ENCODE data around the gene IFNLR1. TPM values are rescaled to one million over a fixed set of nuclear protein-coding genes. Genes with fewer than 3 reads are reported as not detected.

IFNLR1 gene
- total and polyA plus RNA-seq, 2 donors (not counting 3 experiments of a cell fraction or from before 2014, with no cell fraction given) = 0.01 TPM; not detected in 1

GRCh38 chr1:24221246-24221645 lies 34.2 kb upstream of the IFNLR1 start:
- H3K4me2 ChIP-seq (ENCODE audit: insufficient read depth, low read length) = no peak overlapping the region
- H4K20me1 ChIP-seq (replicated peaks; ENCODE audit: control insufficient read depth, extremely low read depth, insufficient read depth, low read length) = no peaks in the 10 kb centered on the region
- FAIRE-seq (no peak), DNase-seq (ENCODE audit: low read depth, low spot score) (no peak)
- TF ChIP-seq POLR2A (IDR thresholded peaks at IDR 0.05; ENCODE audit: low read depth, low read length) (no peak), MYC (IDR thresholded peaks at IDR 0.05; ENCODE audit: low read depth, low read length) (no peak), MAX (IDR thresholded peaks at IDR 0.05; ENCODE audit: insufficient read depth, insufficient read length) (no peak), JUN (IDR thresholded peaks at IDR 0.05; ENCODE audit: borderline replicate concordance, insufficient read depth, insufficient read length, low read depth) (no peak), EZH2 (IDR thresholded peaks at IDR 0.05; ENCODE audit: borderline replicate concordance, low read depth, low read length, severe bottlenecking) (no peak), POLR2AphosphoS5 (IDR thresholded peaks at IDR 0.05; ENCODE audit: insufficient read depth, low read depth, low read length) (no peak), FOS (IDR thresholded peaks at IDR 0.05; ENCODE audit: borderline replicate concordance, insufficient read depth, low read length) (no peak), GATA2 (IDR thresholded peaks at IDR 0.05; ENCODE audit: insufficient read depth, insufficient read length, low read depth, low read length) (no peak)
- TF ChIP-seq, protein P1, sequence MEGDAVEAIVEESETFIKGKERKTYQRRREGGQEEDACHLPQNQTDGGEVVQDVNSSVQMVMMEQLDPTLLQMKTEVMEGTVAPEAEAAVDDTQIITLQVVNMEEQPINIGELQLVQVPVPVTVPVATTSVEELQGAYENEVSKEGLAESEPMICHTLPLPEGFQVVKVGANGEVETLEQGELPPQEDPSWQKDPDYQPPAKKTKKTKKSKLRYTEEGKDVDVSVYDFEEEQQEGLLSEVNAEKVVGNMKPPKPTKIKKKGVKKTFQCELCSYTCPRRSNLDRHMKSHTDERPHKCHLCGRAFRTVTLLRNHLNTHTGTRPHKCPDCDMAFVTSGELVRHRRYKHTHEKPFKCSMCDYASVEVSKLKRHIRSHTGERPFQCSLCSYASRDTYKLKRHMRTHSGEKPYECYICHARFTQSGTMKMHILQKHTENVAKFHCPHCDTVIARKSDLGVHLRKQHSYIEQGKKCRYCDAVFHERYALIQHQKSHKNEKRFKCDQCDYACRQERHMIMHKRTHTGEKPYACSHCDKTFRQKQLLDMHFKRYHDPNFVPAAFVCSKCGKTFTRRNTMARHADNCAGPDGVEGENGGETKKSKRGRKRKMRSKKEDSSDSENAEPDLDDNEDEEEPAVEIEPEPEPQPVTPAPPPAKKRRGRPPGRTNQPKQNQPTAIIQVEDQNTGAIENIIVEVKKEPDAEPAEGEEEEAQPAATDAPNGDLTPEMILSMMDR (IDR thresholded peaks at IDR 0.05; ENCODE audit: extremely low read depth in 1 of 2, insufficient read depth in 1 of 2, low read depth in 1 of 2, low read length in 2 of 2) = no peak
- dilution Hi-C loops (cut with MboI; ENCODE audit: extremely low pct_ligation_motif_present, low sequenced_read_pairs) (no loop called here), intact Hi-C loops (cut with micrococcal nuclease) (no loop called here)
- POLR2A ChIA-PET = no interaction called here
- H2AFZ ChIP-seq (ENCODE audit: low read depth, low read length) = no peak overlapping the region
- no peaks in the 10 kb centered on the region for H3K36me3 ChIP-seq (ENCODE audit: control insufficient read depth in 2 of 2, extremely low read depth in 1 of 2, insufficient read depth in 2 of 2, low read length in 2 of 2)
- H3K9ac ChIP-seq (replicated peaks; ENCODE audit: extremely low read depth, insufficient read depth, low read length) = no peak overlapping the region
- no peak overlapping the region for H3K4me3 ChIP-seq (replicated peaks in 1 of 3; ENCODE audit: insufficient read depth in 1 of 3, low read depth in 1 of 3, low read length in 3 of 3)
- CTCF ChIA-PET = no interaction called here
- no peak overlapping the region for H3K27ac ChIP-seq (ENCODE audit: insufficient read depth, low read depth, low read length)
- peaks cover 0 to 7% of the 10 kb centered on the region in 2 experiments for H3K27me3 ChIP-seq (ENCODE audit: control insufficient read depth in 2 of 2, insufficient read depth in 2 of 2, low read length in 2 of 2)
- no TSS peak for BruUV-seq (replicated peaks)
- H3K9me3 ChIP-seq (replicated peaks; ENCODE audit: control insufficient read depth, insufficient read depth, low read length) = no peaks in the 10 kb centered on the region
- no peaks in the 10 kb centered on the region for H3K79me2 ChIP-seq (ENCODE audit: control insufficient read depth, insufficient read depth, low read length)
- H3K4me1 ChIP-seq (ENCODE audit: control insufficient read depth, extremely low read depth, insufficient read depth, low read length) = no peaks in the 10 kb centered on the region
- no peaks in the 10 kb centered on the region for H3K9me1 ChIP-seq (replicated peaks; ENCODE audit: control insufficient read depth, extremely low read depth, insufficient read depth, low read length)

Data from endothelial cell of umbilical vein (primary cell).